GM19463 (cell line): Measurements from ENCODE around the gene DCST2.

ENCODE experiments used
- ATAC-seq: cut with Tn5 transposase; IDR thresholded peaks from one replicate; pipeline ENCODE4 v1.9.1; 2021; ENCODE audit warnings: mild to moderate bottlenecking, moderate library complexity; ENCODE audit not compliant: unreplicated experiment

The DCST2 gene

GRCh38 chr1:155050560-155051341 is 17.2 kb upstream of the DCST2 start, which contains the start of gene ADAM15:
Gene ADAM15, plus strand, starts transcription at chr1:155051316. Its CDS starts 71 bp downstream, at chr1:155051387.
- peak; percentile 70 for ATAC-seq

GRCh38 chr1:155049651-155050559 is 16.3 kb upstream of the DCST2 start:
- no peak for ATAC-seq

GRCh38 chr1:155048449-155049334 is 15.1 kb upstream of the DCST2 start:
- ATAC-seq: no peak

- ATAC-seq: no peak
These were observed 11.5 kb upstream of the DCST2 start for GRCh38 chr1:155044812-155045657.

GRCh38 chr1:155044365-155044764 is 10.8 kb upstream of the DCST2 start:
- ATAC-seq: no peak

- no peak for ATAC-seq
These were observed 10.2 kb upstream of the DCST2 start for GRCh38 chr1:155043793-155044192.

GRCh38 chr1:155043301-155043702 is 9.7 kb upstream of the DCST2 start:
- no peak for ATAC-seq

GRCh38 chr1:155042789-155043188 is 9.2 kb upstream of the DCST2 start:
- no peak for ATAC-seq

GRCh38 chr1:155040358-155041093 is 6.9 kb upstream of the DCST2 start:
- ATAC-seq: no peak

GRCh38 chr1:155039308-155039669 is 5.7 kb upstream of the DCST2 start:
- no peak for ATAC-seq

GRCh38 chr1:155038602-155039307 is 5.2 kb upstream of the DCST2 start:
- no peak for ATAC-seq

GRCh38 chr1:155037851-155038441 is 4.4 kb upstream of the DCST2 start:
- ATAC-seq: no peak

GRCh38 chr1:155037043-155037442 is 3.5 kb upstream of the DCST2 start:
- ATAC-seq: no peak

GRCh38 chr1:155035936-155036335 is 2.4 kb upstream of the DCST2 start:
- ATAC-seq: no peak

- no peak for ATAC-seq
These were observed 982 bp upstream of the DCST2 start for GRCh38 chr1:155034318-155035208.

- no peak for ATAC-seq
These were observed 695 bp downstream of the DCST2 start for GRCh38 chr1:155032886-155033285.

GRCh38 chr1:155030899-155031298 is 2.7 kb downstream of the DCST2 start:
- no peak for ATAC-seq
